Activated naive CD4-positive, alpha-beta T cell treated with anti-CD3 and anti-CD28 coated beads, Interleukin-2, amount 50 U/mL, for 72 hours (primary cell): Measurements from ENCODE around the gene VASN. TPM values are rescaled to one million over a fixed set of nuclear protein-coding genes. Genes with fewer than 3 reads are reported as not detected.

Source experiments
- ATAC-seq, 2 donors: fragments of 150-1000 bp; cut with Tn5 transposase; 2 replicates each; pipeline ENCODE4 v1.10.0; 2021; ENCODE audit warnings: mild to moderate bottlenecking in 2 of 2, moderate library complexity in 2 of 2
- DNase-seq, 2 donors: peaks; one replicate each; pipeline ENCODE4 v3.0.0; 2021 to 2022; ENCODE audit warnings: low spot score in 2 of 2
- H3K27ac Mint-ChIP-seq, 2 donors: one replicate each; pipeline ENCODE4 v1.8.0; 2022; ENCODE audit warnings: mild to moderate bottlenecking in 2 of 2, mixed read lengths in 2 of 2
- H3K36me3 Mint-ChIP-seq, 2 donors: one replicate each; pipeline ENCODE4 v1.8.0; 2022; ENCODE audit warnings: mixed read lengths in 2 of 2
- H3K9me3 Mint-ChIP-seq, 2 donors: one replicate each; pipeline ENCODE4 v1.8.0; 2022; ENCODE audit warnings: mixed read lengths in 2 of 2
- total RNA-seq, 2 donors: library from RNA; stranded (reverse); gene quantifications; one replicate each; pipeline ENCODE4 v1.2.3, GENCODE V29; 2022

Gene VASN
- total RNA-seq, result not detected

- H3K36me3 Mint-ChIP-seq, result no peaks in the 10 kb centered on the region
- no peaks in the 10 kb centered on the region for H3K9me3 Mint-ChIP-seq
- peak within 1 kb of the TSS in 1 of 2 donors; percentile 50 for H3K27ac Mint-ChIP-seq
- ATAC-seq (peak; percentile 76 to 89), DNase-seq (peak; percentile 68 to 86)
Measured at GRCh38 chr16:4371357-4372000, at the start of gene VASN. Gene VASN, plus strand, starts transcription at chr16:4371848. Its CDS starts 9,030 bp downstream, at chr16:4380878.

GRCh38 chr16:4322121-4323052 lies 49.3 kb upstream of the VASN start:
- ATAC-seq (no peak), DNase-seq (no peak)
- Mint-ChIP-seq H3K27ac (no peak overlapping the region), H3K36me3 (no peaks in the 10 kb centered on the region), H3K9me3 (no peaks in the 10 kb centered on the region)

- Mint-ChIP-seq H3K27ac (no peak overlapping the region), H3K36me3 (no peaks in the 10 kb centered on the region)
- DNase-seq, result no peak
Measured at GRCh38 chr16:4323071-4323844, 48.4 kb upstream of the VASN start.

GRCh38 chr16:4323845-4324488 lies 47.7 kb upstream of the VASN start:
- ATAC-seq, result no peak

More at GRCh38 chr16:4323071-4323844, 48.4 kb upstream of the VASN start:
- H3K9me3 Mint-ChIP-seq, result no peaks in the 10 kb centered on the region
- ATAC-seq, result no peak

GRCh38 chr16:4324492-4325252 lies 47.0 kb upstream of the VASN start:
- DNase-seq (no peak), ATAC-seq (no peak)
- Mint-ChIP-seq H3K27ac (no peak overlapping the region), H3K36me3 (no peaks in the 10 kb centered on the region), H3K9me3 (no peaks in the 10 kb centered on the region)

More at GRCh38 chr16:4323845-4324488, 47.7 kb upstream of the VASN start:
- no peaks in the 10 kb centered on the region for H3K9me3 Mint-ChIP-seq
- no peak for DNase-seq
- H3K27ac Mint-ChIP-seq, result no peak overlapping the region
- H3K36me3 Mint-ChIP-seq, result no peaks in the 10 kb centered on the region

GRCh38 chr16:4325253-4325758 lies 46.3 kb upstream of the VASN start:
- ATAC-seq (no peak), DNase-seq (no peak)
- no peak overlapping the region for H3K27ac Mint-ChIP-seq
- no peaks in the 10 kb centered on the region for H3K9me3 Mint-ChIP-seq
- H3K36me3 Mint-ChIP-seq, result no peaks in the 10 kb centered on the region

GRCh38 chr16:4327386-4328045 lies 44.1 kb upstream of the VASN start:
- no peak for DNase-seq
- no peaks in the 10 kb centered on the region for H3K36me3 Mint-ChIP-seq
- ATAC-seq, result peak; percentile 25 to 33
- H3K27ac Mint-ChIP-seq, result no peak overlapping the region
- no peaks in the 10 kb centered on the region for H3K9me3 Mint-ChIP-seq

- H3K27ac Mint-ChIP-seq, result peak overlapping the region in 1 of 2 donors; percentile 25
- peak; percentile 60 to 74 for ATAC-seq
- no peaks in the 10 kb centered on the region for H3K36me3 Mint-ChIP-seq
- peak in 1 of 2 donors; percentile 60 for DNase-seq
- H3K9me3 Mint-ChIP-seq, result no peaks in the 10 kb centered on the region
Measured at GRCh38 chr16:4328046-4328781, 43.4 kb upstream of the VASN start.

GRCh38 chr16:4328782-4329775 lies 42.6 kb upstream of the VASN start:
- ATAC-seq, result no peak
- DNase-seq, result no peak
- H3K27ac Mint-ChIP-seq, result peak overlapping the region in 1 of 2 donors; percentile 25
- H3K36me3 Mint-ChIP-seq, result no peaks in the 10 kb centered on the region
- H3K9me3 Mint-ChIP-seq, result no peaks in the 10 kb centered on the region

GRCh38 chr16:4330277-4330874 lies 41.3 kb upstream of the VASN start:
- DNase-seq, result peak; percentile 74 to 86
- H3K27ac Mint-ChIP-seq, result no peak overlapping the region
- H3K36me3 Mint-ChIP-seq, result no peaks in the 10 kb centered on the region
- ATAC-seq, result peak; percentile 80 to 89
- no peaks in the 10 kb centered on the region for H3K9me3 Mint-ChIP-seq

GRCh38 chr16:4332083-4332482 lies 39.6 kb upstream of the VASN start:
- no peak for DNase-seq
- no peak overlapping the region for H3K27ac Mint-ChIP-seq
- no peaks in the 10 kb centered on the region for H3K36me3 Mint-ChIP-seq
- no peaks in the 10 kb centered on the region for H3K9me3 Mint-ChIP-seq
- ATAC-seq, result no peak

GRCh38 chr16:4332623-4333307 lies 38.9 kb upstream of the VASN start:
- DNase-seq (no peak), ATAC-seq (no peak)
- no peaks in the 10 kb centered on the region for H3K36me3 Mint-ChIP-seq
- no peaks in the 10 kb centered on the region for H3K9me3 Mint-ChIP-seq
- H3K27ac Mint-ChIP-seq, result no peak overlapping the region

GRCh38 chr16:4333308-4333638 lies 38.4 kb upstream of the VASN start:
- Mint-ChIP-seq H3K36me3 (no peaks in the 10 kb centered on the region), H3K27ac (no peak overlapping the region), H3K9me3 (no peaks in the 10 kb centered on the region)
- DNase-seq, result no peak
- ATAC-seq, result no peak
